Breast epithelium (tissue), 3 donors: Measurements from ENCODE around the gene PTPRG.

Source experiments
- POLR2A ChIP-seq: fragments of 450-650 bp; IDR thresholded peaks from one replicate; pipeline ENCODE4 v1.6.1; 2016; ENCODE audit warnings: antibody characterized with exemption, mild to moderate bottlenecking, moderate library complexity
- TF ChIP-seq, protein P1 (sequence below), 3 donors: fragments of 450-650 bp; IDR thresholded peaks; one replicate each; pipeline ENCODE4 v1.5.1; 2016 to 2017; ENCODE audit warnings: antibody characterized with exemption in 3 of 3, mild to moderate bottlenecking in 3 of 3, moderate library complexity in 3 of 3

- TF ChIP-seq, protein P1, sequence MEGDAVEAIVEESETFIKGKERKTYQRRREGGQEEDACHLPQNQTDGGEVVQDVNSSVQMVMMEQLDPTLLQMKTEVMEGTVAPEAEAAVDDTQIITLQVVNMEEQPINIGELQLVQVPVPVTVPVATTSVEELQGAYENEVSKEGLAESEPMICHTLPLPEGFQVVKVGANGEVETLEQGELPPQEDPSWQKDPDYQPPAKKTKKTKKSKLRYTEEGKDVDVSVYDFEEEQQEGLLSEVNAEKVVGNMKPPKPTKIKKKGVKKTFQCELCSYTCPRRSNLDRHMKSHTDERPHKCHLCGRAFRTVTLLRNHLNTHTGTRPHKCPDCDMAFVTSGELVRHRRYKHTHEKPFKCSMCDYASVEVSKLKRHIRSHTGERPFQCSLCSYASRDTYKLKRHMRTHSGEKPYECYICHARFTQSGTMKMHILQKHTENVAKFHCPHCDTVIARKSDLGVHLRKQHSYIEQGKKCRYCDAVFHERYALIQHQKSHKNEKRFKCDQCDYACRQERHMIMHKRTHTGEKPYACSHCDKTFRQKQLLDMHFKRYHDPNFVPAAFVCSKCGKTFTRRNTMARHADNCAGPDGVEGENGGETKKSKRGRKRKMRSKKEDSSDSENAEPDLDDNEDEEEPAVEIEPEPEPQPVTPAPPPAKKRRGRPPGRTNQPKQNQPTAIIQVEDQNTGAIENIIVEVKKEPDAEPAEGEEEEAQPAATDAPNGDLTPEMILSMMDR (IDR thresholded peaks at IDR 0.05) = no peak
- TF ChIP-seq POLR2A = no peak
Measured at GRCh38 chr3:61796911-61797310, 235.5 kb downstream of the PTPRG start.
